HepG2 (cell line): Measurements from ENCODE around the gene ASCC3. TPM values are rescaled to one million over a fixed set of nuclear protein-coding genes. Genes with fewer than 3 reads are reported as not detected.

ENCODE experiments used
- POGZ ChIP-seq: sonication (generic); formaldehyde crosslinking; IDR thresholded peaks from 2 replicates; pipeline ENCODE4 v1.4.0; 2020; ENCODE audit warnings: mild to moderate bottlenecking, missing genetic modification reagents
- TBX2 ChIP-seq: sonication (generic); formaldehyde crosslinking; IDR thresholded peaks from 2 replicates; pipeline ENCODE4 v1.5.0; 2020; ENCODE audit warnings: missing genetic modification reagents, mild to moderate bottlenecking, borderline replicate concordance
- ZFP82 ChIP-seq: sonication (generic); formaldehyde crosslinking; IDR thresholded peaks from 2 replicates; pipeline ENCODE4 v1.5.1; 2020; ENCODE audit warnings: mild to moderate bottlenecking, missing genetic modification reagents, borderline replicate concordance
- polyA plus RNA-seq, 8 experiments: library from polyadenylated mRNA; depleted of rRNA in 3 of 8; stranded (reverse) in 7 of 8; unstranded in 1 of 8; fragments of >200 nt; fragmentation: Illumina TruSeq in 4 of 8; extraction: Trizol in 4 of 8; gene quantifications; 2 replicates each; pipeline versions ENCODE4 v1.2.1 to v1.2.3, GENCODE V29; 2011 to 2016; ENCODE audit warnings: low read depth in 4 of 8, missing spikeins in 1 of 8, mixed read lengths in 1 of 8; ENCODE audit not compliant: insufficient read depth in 1 of 8
- total RNA-seq, 5 experiments: library from RNA; depleted of rRNA; stranded (reverse); fragments of >200 nt; fragmentation: Illumina TruSeq; extraction: Trizol; gene quantifications; 2 replicates each; pipeline ENCODE4 v1.2.3, GENCODE V29; 2016; ENCODE audit warnings: low read depth in 1 of 5
- TF ChIP-seq, protein P1 (sequence below): sonication (generic); formaldehyde crosslinking; IDR thresholded peaks from 2 replicates; pipeline ENCODE4 v1.4.0; 2020; ENCODE audit warnings: missing genetic modification reagents
- TF ChIP-seq, protein P2 (sequence below): sonication (generic); formaldehyde crosslinking; IDR thresholded peaks from 2 replicates; pipeline ENCODE4 v1.9.0; 2022; ENCODE audit warnings: missing genetic modification reagents, mild to moderate bottlenecking, borderline replicate concordance

ASCC3 gene
- total and polyA plus RNA-seq, 2 of the 13 experiments (the other 11 are each of a cell fraction or from before 2014, with no cell fraction given): 23.1 to 55.7 TPM

- TF ChIP-seq POGZ (no peak), TBX2 (CRISPR knock-in tag) (no peak), ZFP82 (no peak)
- TF ChIP-seq, protein P1, sequence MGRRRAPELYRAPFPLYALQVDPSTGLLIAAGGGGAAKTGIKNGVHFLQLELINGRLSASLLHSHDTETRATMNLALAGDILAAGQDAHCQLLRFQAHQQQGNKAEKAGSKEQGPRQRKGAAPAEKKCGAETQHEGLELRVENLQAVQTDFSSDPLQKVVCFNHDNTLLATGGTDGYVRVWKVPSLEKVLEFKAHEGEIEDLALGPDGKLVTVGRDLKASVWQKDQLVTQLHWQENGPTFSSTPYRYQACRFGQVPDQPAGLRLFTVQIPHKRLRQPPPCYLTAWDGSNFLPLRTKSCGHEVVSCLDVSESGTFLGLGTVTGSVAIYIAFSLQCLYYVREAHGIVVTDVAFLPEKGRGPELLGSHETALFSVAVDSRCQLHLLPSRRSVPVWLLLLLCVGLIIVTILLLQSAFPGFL: no peak
- TF ChIP-seq, protein P2, sequence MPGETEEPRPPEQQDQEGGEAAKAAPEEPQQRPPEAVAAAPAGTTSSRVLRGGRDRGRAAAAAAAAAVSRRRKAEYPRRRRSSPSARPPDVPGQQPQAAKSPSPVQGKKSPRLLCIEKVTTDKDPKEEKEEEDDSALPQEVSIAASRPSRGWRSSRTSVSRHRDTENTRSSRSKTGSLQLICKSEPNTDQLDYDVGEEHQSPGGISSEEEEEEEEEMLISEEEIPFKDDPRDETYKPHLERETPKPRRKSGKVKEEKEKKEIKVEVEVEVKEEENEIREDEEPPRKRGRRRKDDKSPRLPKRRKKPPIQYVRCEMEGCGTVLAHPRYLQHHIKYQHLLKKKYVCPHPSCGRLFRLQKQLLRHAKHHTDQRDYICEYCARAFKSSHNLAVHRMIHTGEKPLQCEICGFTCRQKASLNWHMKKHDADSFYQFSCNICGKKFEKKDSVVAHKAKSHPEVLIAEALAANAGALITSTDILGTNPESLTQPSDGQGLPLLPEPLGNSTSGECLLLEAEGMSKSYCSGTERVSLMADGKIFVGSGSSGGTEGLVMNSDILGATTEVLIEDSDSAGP (CRISPR knock-in tag): no peak
These were observed 422.1 kb downstream of the ASCC3 start (continued) for GRCh38 chr6:100458841-100459591.
